Measurements from ENCODE around the gene PCDHGA3. TPM values are rescaled to one million over a fixed set of nuclear protein-coding genes. Genes with fewer than 3 reads are reported as not detected.

The PCDHGA3 gene
- total and polyA plus RNA-seq, 9 of the 15 experiments (the other 6 are each of a cell fraction or from before 2014, with no cell fraction given) = 0.13 to 0.28 (median 0.18) TPM; not detected in 2

DNA sequence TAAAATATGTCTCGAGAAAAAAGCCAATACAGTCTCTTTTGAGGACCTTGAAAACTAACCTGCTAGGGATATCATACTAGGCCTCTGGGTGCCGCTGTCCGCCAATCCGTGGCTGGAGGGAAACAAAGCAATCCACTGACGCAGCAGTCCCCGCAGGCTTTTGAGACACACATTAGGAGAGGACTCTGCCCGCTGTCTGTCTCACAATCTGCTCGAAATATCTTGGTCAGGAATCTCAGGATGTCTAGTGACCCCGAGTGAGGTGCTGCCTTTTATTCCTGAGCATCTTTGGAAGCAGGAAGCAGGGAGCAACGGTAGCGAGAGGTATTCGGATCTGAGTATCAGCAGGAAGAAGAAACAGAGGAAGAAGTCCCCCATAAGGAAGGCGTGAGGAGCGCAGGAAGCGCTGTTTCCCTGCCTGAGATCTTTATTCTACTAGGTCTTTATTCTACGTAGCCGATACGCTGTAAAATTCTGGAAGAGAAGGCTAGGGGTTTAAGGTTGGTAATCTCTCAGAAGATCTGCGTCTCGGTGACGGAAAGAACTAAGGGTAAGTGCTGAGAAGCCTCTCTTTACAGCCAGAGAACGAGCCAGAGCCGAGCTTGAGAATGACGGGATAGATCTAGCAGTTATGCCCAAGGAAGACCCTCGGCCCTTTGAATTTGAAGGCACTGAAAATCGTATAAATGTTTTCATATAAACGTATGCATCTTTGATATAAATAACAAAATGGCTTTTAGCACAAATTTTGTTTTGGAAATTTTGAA, 17.4 kb upstream of the PCDHGA3 start (continued):
- TF ChIP-seq SMARCB1 (IDR thresholded peaks at IDR 0.05; ENCODE audit: insufficient read length, low read depth) (no peak), ZNF165 (CRISPR knock-in tag; IDR thresholded peaks at IDR 0.05; ENCODE audit: borderline replicate concordance) (no peak), ATF6 (CRISPR knock-in tag; IDR thresholded peaks at IDR 0.05) (no peak), MEIS2 (IDR thresholded peaks at IDR 0.05; ENCODE audit: partially characterized antibody) (no peak), GATAD2B (IDR thresholded peaks at IDR 0.05; ENCODE audit: borderline replicate concordance) (no peak), ETS1 (conservative IDR thresholded peaks at IDR 0.05; ENCODE audit: control insufficient read depth, low read depth, low read length) (no peak), ELF2 (CRISPR knock-in tag; IDR thresholded peaks at IDR 0.05) (no peak)
- TF ChIP-seq, protein P1, sequence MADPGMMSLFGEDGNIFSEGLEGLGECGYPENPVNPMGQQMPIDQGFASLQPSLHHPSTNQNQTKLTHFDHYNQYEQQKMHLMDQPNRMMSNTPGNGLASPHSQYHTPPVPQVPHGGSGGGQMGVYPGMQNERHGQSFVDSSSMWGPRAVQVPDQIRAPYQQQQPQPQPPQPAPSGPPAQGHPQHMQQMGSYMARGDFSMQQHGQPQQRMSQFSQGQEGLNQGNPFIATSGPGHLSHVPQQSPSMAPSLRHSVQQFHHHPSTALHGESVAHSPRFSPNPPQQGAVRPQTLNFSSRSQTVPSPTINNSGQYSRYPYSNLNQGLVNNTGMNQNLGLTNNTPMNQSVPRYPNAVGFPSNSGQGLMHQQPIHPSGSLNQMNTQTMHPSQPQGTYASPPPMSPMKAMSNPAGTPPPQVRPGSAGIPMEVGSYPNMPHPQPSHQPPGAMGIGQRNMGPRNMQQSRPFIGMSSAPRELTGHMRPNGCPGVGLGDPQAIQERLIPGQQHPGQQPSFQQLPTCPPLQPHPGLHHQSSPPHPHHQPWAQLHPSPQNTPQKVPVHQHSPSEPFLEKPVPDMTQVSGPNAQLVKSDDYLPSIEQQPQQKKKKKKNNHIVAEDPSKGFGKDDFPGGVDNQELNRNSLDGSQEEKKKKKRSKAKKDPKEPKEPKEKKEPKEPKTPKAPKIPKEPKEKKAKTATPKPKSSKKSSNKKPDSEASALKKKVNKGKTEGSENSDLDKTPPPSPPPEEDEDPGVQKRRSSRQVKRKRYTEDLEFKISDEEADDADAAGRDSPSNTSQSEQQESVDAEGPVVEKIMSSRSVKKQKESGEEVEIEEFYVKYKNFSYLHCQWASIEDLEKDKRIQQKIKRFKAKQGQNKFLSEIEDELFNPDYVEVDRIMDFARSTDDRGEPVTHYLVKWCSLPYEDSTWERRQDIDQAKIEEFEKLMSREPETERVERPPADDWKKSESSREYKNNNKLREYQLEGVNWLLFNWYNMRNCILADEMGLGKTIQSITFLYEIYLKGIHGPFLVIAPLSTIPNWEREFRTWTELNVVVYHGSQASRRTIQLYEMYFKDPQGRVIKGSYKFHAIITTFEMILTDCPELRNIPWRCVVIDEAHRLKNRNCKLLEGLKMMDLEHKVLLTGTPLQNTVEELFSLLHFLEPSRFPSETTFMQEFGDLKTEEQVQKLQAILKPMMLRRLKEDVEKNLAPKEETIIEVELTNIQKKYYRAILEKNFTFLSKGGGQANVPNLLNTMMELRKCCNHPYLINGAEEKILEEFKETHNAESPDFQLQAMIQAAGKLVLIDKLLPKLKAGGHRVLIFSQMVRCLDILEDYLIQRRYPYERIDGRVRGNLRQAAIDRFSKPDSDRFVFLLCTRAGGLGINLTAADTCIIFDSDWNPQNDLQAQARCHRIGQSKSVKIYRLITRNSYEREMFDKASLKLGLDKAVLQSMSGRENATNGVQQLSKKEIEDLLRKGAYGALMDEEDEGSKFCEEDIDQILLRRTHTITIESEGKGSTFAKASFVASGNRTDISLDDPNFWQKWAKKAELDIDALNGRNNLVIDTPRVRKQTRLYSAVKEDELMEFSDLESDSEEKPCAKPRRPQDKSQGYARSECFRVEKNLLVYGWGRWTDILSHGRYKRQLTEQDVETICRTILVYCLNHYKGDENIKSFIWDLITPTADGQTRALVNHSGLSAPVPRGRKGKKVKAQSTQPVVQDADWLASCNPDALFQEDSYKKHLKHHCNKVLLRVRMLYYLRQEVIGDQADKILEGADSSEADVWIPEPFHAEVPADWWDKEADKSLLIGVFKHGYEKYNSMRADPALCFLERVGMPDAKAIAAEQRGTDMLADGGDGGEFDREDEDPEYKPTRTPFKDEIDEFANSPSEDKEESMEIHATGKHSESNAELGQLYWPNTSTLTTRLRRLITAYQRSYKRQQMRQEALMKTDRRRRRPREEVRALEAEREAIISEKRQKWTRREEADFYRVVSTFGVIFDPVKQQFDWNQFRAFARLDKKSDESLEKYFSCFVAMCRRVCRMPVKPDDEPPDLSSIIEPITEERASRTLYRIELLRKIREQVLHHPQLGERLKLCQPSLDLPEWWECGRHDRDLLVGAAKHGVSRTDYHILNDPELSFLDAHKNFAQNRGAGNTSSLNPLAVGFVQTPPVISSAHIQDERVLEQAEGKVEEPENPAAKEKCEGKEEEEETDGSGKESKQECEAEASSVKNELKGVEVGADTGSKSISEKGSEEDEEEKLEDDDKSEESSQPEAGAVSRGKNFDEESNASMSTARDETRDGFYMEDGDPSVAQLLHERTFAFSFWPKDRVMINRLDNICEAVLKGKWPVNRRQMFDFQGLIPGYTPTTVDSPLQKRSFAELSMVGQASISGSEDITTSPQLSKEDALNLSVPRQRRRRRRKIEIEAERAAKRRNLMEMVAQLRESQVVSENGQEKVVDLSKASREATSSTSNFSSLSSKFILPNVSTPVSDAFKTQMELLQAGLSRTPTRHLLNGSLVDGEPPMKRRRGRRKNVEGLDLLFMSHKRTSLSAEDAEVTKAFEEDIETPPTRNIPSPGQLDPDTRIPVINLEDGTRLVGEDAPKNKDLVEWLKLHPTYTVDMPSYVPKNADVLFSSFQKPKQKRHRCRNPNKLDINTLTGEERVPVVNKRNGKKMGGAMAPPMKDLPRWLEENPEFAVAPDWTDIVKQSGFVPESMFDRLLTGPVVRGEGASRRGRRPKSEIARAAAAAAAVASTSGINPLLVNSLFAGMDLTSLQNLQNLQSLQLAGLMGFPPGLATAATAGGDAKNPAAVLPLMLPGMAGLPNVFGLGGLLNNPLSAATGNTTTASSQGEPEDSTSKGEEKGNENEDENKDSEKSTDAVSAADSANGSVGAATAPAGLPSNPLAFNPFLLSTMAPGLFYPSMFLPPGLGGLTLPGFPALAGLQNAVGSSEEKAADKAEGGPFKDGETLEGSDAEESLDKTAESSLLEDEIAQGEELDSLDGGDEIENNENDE (IDR thresholded peaks at IDR 0.05; ENCODE audit: low read depth, low read length) = no peak
